Keratinocyte (primary cell): ENCODE data around the gene ISOC2. TPM values are rescaled to one million over a fixed set of nuclear protein-coding genes. Genes with fewer than 3 reads are reported as not detected.

Source experiments
- DNase-seq: peaks from one replicate; pipeline ENCODE4 v3.0.0-alpha.2; 2011; ENCODE audit warnings: low read depth, missing footprints, low spot score
- FAIRE-seq: peaks from 2 replicates; lab custom pipeline; 2011; peaks lifted over from hg19 to GRCh38; lab: Jason Lieb, UNC
- H2AFZ ChIP-seq: 2 replicates; pipeline ENCODE4 v1.6.0; 2012; ENCODE audit warnings: low read length, control low read depth, inconsistent platforms; ENCODE audit not compliant: control insufficient read depth
- H3K27ac ChIP-seq: 2 replicates; pipeline ENCODE4 v1.5.1; 2011; ENCODE audit warnings: low read length; ENCODE audit not compliant: control insufficient read depth, insufficient read depth
- H3K27me3 ChIP-seq: 3 replicates; pipeline ENCODE4 v1.6.0; 2011; ENCODE audit warnings: low read length; ENCODE audit not compliant: control insufficient read depth, insufficient read depth; ENCODE audit errors: extremely low read depth
- H3K36me3 ChIP-seq, 2 experiments: 2 replicates in 1 of 2; 3 replicates in 1 of 2; pipeline ENCODE4 v1.5.1; 2011; ENCODE audit warnings: low read length in 2 of 2, mild to moderate bottlenecking in 1 of 2; ENCODE audit not compliant: control insufficient read depth in 2 of 2, insufficient read depth in 2 of 2; ENCODE audit errors: extremely low read depth in 1 of 2
- H3K4me1 ChIP-seq: 3 replicates; pipeline ENCODE4 v1.5.1; 2011; ENCODE audit warnings: low read length; ENCODE audit not compliant: control insufficient read depth, insufficient read depth; ENCODE audit errors: extremely low read depth
- H3K4me2 ChIP-seq: 3 replicates; pipeline ENCODE4 v1.6.0; 2011; ENCODE audit warnings: low read depth, low read length; ENCODE audit not compliant: control insufficient read depth, insufficient read depth; ENCODE audit errors: extremely low read depth
- H3K4me3 ChIP-seq, 3 experiments: fragments of 200-600 bp in 1 of 3; sonication (generic) in 1 of 3; 2 replicates in 2 of 3; 3 replicates in 1 of 3; pipeline ENCODE4 v1.5.1; 2011 to 2016; ENCODE audit warnings: low read length in 3 of 3, mild to moderate bottlenecking in 3 of 3, control low read depth in 2 of 3, inconsistent platforms in 1 of 3, low read depth in 1 of 3, mixed read lengths in 1 of 3, mixed run types in 1 of 3, moderate library complexity in 1 of 3; ENCODE audit not compliant: control insufficient read depth in 2 of 3, insufficient read depth in 2 of 3; ENCODE audit errors: extremely low read depth in 1 of 3
- H3K79me2 ChIP-seq: 2 replicates; pipeline ENCODE4 v1.6.0; 2012; ENCODE audit warnings: low read length; ENCODE audit not compliant: control insufficient read depth, insufficient read depth
- H3K9ac ChIP-seq: 3 replicates; pipeline ENCODE4 v1.6.0; 2011; ENCODE audit warnings: low read length; ENCODE audit not compliant: control insufficient read depth, insufficient read depth; ENCODE audit errors: extremely low read depth
- H3K9me1 ChIP-seq: 3 replicates; pipeline ENCODE4 v1.6.0; 2011; ENCODE audit warnings: low read length; ENCODE audit not compliant: control insufficient read depth, insufficient read depth; ENCODE audit errors: extremely low read depth
- H3K9me3 ChIP-seq: 2 replicates; pipeline ENCODE4 v1.5.1; 2012; ENCODE audit warnings: low read depth, low read length; ENCODE audit not compliant: control insufficient read depth
- H4K20me1 ChIP-seq: 3 replicates; pipeline ENCODE4 v1.6.0; 2011; ENCODE audit warnings: low read length; ENCODE audit not compliant: control insufficient read depth, insufficient read depth; ENCODE audit errors: extremely low read depth
- CTCF ChIP-seq, 3 experiments: IDR thresholded peaks in 1 of 3; conservative IDR thresholded peaks in 1 of 3; optimal IDR thresholded peaks in 1 of 3; 2 replicates in 2 of 3; 3 replicates in 1 of 3; pipeline versions ENCODE3 to v1.5.1; 2011; ENCODE audit warnings: low read length in 3 of 3, mild to moderate bottlenecking in 3 of 3, moderate library complexity in 2 of 3, control low read depth in 1 of 3, inconsistent platforms in 1 of 3; ENCODE audit not compliant: insufficient read depth in 2 of 3; ENCODE audit errors: extremely low read depth in 1 of 3
- EZH2 ChIP-seq: IDR thresholded peaks from one replicate; pipeline ENCODE4 v1.6.1; 2012; ENCODE audit warnings: inconsistent platforms, mild to moderate bottlenecking, low read length, moderate library complexity
- dilution Hi-C: fragments of 300-500 bp; cut with MboI; formaldehyde crosslinking; loops from one replicate; pipeline ENCODE4 v1.7.0; 2020; ENCODE audit warnings: low sequenced_read_pairs; ENCODE audit not compliant: extremely low pct_ligation_motif_present
- polyA plus RNA-seq, 5 experiments: library from polyadenylated mRNA; depleted of rRNA in 3 of 5; stranded (reverse) in 3 of 5; stranded (forward) in 1 of 5; unstranded in 1 of 5; fragments of >200 nt; gene quantifications; 1 replicate in 1 of 5; 2 replicates in 3 of 5; 3 replicates in 1 of 5; pipeline versions ENCODE4 v1.2.1 to v1.2.3, GENCODE V29; 2011 to 2012; ENCODE audit warnings: missing spikeins in 2 of 5, low read depth in 1 of 5, low replicate concordance in 1 of 5

The ISOC2 gene
- polyA plus RNA-seq, 1 donor (not counting 4 experiments of a cell fraction or from before 2014, with no cell fraction given): 24.5 TPM

DNA sequence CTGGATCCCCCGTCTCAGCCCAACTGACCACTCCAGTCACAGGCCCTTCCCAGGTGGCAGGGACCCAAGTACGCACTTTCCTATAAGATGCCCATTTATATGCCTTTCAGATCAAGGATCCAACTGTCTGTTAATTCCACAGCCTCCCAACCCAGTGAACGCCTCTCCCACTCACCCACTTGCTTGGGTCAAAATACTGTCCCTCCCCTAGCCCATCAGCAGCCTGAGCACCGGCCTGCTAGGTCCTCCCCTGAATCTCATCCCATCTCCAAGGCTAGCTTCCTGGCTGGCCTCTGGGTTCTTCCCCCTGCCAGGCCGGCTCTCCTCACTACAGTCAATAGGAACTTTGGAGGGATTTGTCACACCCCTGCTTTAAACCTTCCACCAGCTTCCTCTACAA is 55.8 kb downstream of the ISOC2 start:
- Histone ChIP-seq H3K9ac (no peak overlapping the region), H3K27me3 (no peaks in the 10 kb centered on the region), H3K4me1 (peaks cover 23% of the 10 kb centered on the region), H4K20me1 (peaks cover 14% of the 10 kb centered on the region), H3K79me2 (peaks cover 45% of the 10 kb centered on the region), H3K36me3 (peaks cover 24 to 38% of the 10 kb centered on the region in 2 experiments), H3K9me3 (no peaks in the 10 kb centered on the region), H2AFZ (no peak overlapping the region), H3K27ac (no peak overlapping the region), H3K4me3 (peak overlapping the region in 2 of 3 experiments; percentile 76 to 85), H3K4me2 (peak overlapping the region; percentile 94), H3K9me1 (no peaks in the 10 kb centered on the region)
- DNase-seq (no peak), FAIRE-seq (no peak)
- no peak for TF ChIP-seq CTCF (optimal IDR thresholded peaks at IDR 0.05 in 1 of 3, IDR thresholded peaks at IDR 0.05 in 1 of 3, conservative IDR thresholded peaks at IDR 0.05 in 1 of 3; ENCODE audit: extremely low read depth in 1 of 3, insufficient read depth in 2 of 3, low read length in 3 of 3)
- no peak for TF ChIP-seq EZH2
- dilution Hi-C loops: no loop called here

Other genes with a start within 250 kb of the ISOC2 start
- 0.60 to 0.88 TPM (median 0.68 TPM) in 3 replicates for gene TMEM86B, start 232.9 kb downstream of the ISOC2 start, polyA plus RNA-seq
- 26.7 to 49.7 TPM (median 27.5 TPM) in 3 replicates for gene PPP6R1, start 202.6 kb downstream of the ISOC2 start, polyA plus RNA-seq
- gene HSPBP1, start 181.5 kb downstream of the ISOC2 start, polyA plus RNA-seq: 20.2 to 26.7 TPM (median 24.7 TPM) in 3 replicates
- 0.46 to 1.1 TPM (median 0.98 TPM) in 3 replicates for gene BRSK1, start 177.6 kb downstream of the ISOC2 start, polyA plus RNA-seq
- gene TMEM150B, start 136.3 kb downstream of the ISOC2 start, polyA plus RNA-seq: not detected in 3 replicates
- 4.3 to 7.4 TPM (median 6.5 TPM) in 3 replicates for gene KMT5C, start 121.8 kb downstream of the ISOC2 start, polyA plus RNA-seq
- gene COX6B2, start 106.9 kb downstream of the ISOC2 start, polyA plus RNA-seq: 1.4 to 6.5 TPM (median 1.7 TPM) in 3 replicates
- not detected in 3 replicates for gene GARIN5B, start 98.4 kb downstream of the ISOC2 start, polyA plus RNA-seq
- 1.6 to 5.1 TPM (median 2.2 TPM) in 3 replicates for gene IL11, start 91.2 kb downstream of the ISOC2 start, polyA plus RNA-seq
- 0.19 TPM in 1 of 3 replicates, not detected in the others for gene TMEM190, start 84.8 kb downstream of the ISOC2 start, polyA plus RNA-seq
- gene TMEM238, start 77.3 kb downstream of the ISOC2 start, polyA plus RNA-seq: 0.23 to 0.31 TPM (median 0.24 TPM) in 3 replicates
- 282 to 1,011 TPM (median 432 TPM) in 3 replicates for gene RPL28, start 75.7 kb downstream of the ISOC2 start, polyA plus RNA-seq
- 22.1 to 42.3 TPM (median 31.8 TPM) in 3 replicates for gene UBE2S, start 53.9 kb downstream of the ISOC2 start, polyA plus RNA-seq
- gene SHISA7, start 18.3 kb downstream of the ISOC2 start, polyA plus RNA-seq: not detected in 3 replicates
- gene C19orf85, start 3.1 kb upstream of the ISOC2 start, polyA plus RNA-seq: not detected in 3 replicates
- 0.22 to 1.5 TPM (median 0.39 TPM) in 3 replicates for gene ZNF628, start 15.0 kb upstream of the ISOC2 start, polyA plus RNA-seq
- 11.0 to 12.5 TPM (median 11.9 TPM) in 3 replicates for gene NAT14, start 23.5 kb upstream of the ISOC2 start, polyA plus RNA-seq
- gene SSC5D, start 26.8 kb upstream of the ISOC2 start, polyA plus RNA-seq: not detected in 3 replicates
- not detected in 3 replicates for gene SBK2, start 75.5 kb upstream of the ISOC2 start, polyA plus RNA-seq
- not detected in 3 replicates for gene SBK3, start 83.9 kb upstream of the ISOC2 start, polyA plus RNA-seq
- gene ZNF579, start 119.2 kb upstream of the ISOC2 start, polyA plus RNA-seq: 1.5 to 4.3 TPM (median 2.4 TPM) in 3 replicates
- gene FIZ1, start 137.9 kb upstream of the ISOC2 start, polyA plus RNA-seq: 2.7 to 3.3 TPM (median 2.7 TPM) in 3 replicates
- gene ZNF524, start 138.6 kb upstream of the ISOC2 start, polyA plus RNA-seq: 2.6 to 6.9 TPM (median 3.1 TPM) in 3 replicates
- 1.1 to 2.1 TPM (median 1.7 TPM) in 3 replicates for gene ZNF865, start 144.0 kb upstream of the ISOC2 start, polyA plus RNA-seq
- gene ZNF784, start 162.9 kb upstream of the ISOC2 start, polyA plus RNA-seq: 1.9 to 2.3 TPM (median 2.1 TPM) in 3 replicates
- 3.0 to 8.3 TPM (median 3.7 TPM) in 3 replicates for gene ZNF580, start 179.4 kb upstream of the ISOC2 start, polyA plus RNA-seq
- 14.8 to 18.7 TPM (median 17.1 TPM) in 3 replicates for gene ZNF581, start 182.0 kb upstream of the ISOC2 start, polyA plus RNA-seq
- gene CCDC106, start 186.6 kb upstream of the ISOC2 start, polyA plus RNA-seq: 2.3 to 3.5 TPM (median 3.1 TPM) in 3 replicates
- 109 to 157 TPM (median 109 TPM) in 3 replicates for gene U2AF2, start 193.4 kb upstream of the ISOC2 start, polyA plus RNA-seq
- 23.0 to 62.1 TPM (median 23.3 TPM) in 3 replicates for gene EPN1, start 213.6 kb upstream of the ISOC2 start, polyA plus RNA-seq